Tibial nerve (tissue), 4 donors: ENCODE measurements around the gene MDK. TPM values are rescaled to one million over a fixed set of nuclear protein-coding genes. Genes with fewer than 3 reads are reported as not detected.

Experiments
- DNase-seq, 2 donors: peaks; one replicate each; pipeline ENCODE4 v3.0.0-alpha.2; 2019; ENCODE audit warnings: low spot score in 2 of 2
- H3K27ac ChIP-seq, 4 donors: fragments of 200-600 bp; sonication (generic) in 3 of 4; one replicate each; pipeline ENCODE4 v1.5.1; 2017 to 2019; ENCODE audit warnings: mild to moderate bottlenecking in 1 of 4
- H3K27me3 ChIP-seq, 2 donors: fragments of 200-600 bp; sonication (generic) in 1 of 2; one replicate each; pipeline versions ENCODE4 v1.5.1 to v1.6.0; 2017 to 2019
- H3K36me3 ChIP-seq, 3 donors: fragments of 200-600 bp; sonication (generic); one replicate each; pipeline ENCODE4 v1.5.1; 2018 to 2019
- H3K4me1 ChIP-seq, 4 donors: fragments of 200-600 bp; sonication (generic) in 3 of 4; one replicate each; pipeline ENCODE4 v1.5.1; 2017 to 2019
- H3K4me3 ChIP-seq, 4 donors: fragments of 200-600 bp; sonication (generic) in 3 of 4; one replicate each; pipeline ENCODE4 v1.5.1; 2017 to 2019; ENCODE audit warnings: mild to moderate bottlenecking in 1 of 4, moderate library complexity in 1 of 4
- H3K9me3 ChIP-seq, 4 donors: fragments of 200-600 bp; sonication (generic) in 3 of 4; one replicate each; pipeline ENCODE4 v1.5.1; 2017 to 2019
- CTCF ChIP-seq, 5 experiments: fragments of 200-600 bp in 3 of 5; fragments of 450-650 bp in 2 of 5; sonication (generic) in 3 of 5; IDR thresholded peaks; one replicate each; pipeline ENCODE4 v1.5.1; 2016 to 2019; ENCODE audit warnings: antibody characterized with exemption in 5 of 5, mild to moderate bottlenecking in 3 of 5, moderate library complexity in 2 of 5
- EP300 ChIP-seq, 2 donors: sonication (generic); formaldehyde crosslinking; IDR thresholded peaks; one replicate each; pipeline ENCODE4 v1.6.1; 2017; ENCODE audit warnings: antibody characterized with exemption in 2 of 2, mild to moderate bottlenecking in 1 of 2
- POLR2A ChIP-seq, 2 donors: fragments of 450-650 bp; IDR thresholded peaks; one replicate each; pipeline ENCODE4 v1.6.1; 2017; ENCODE audit warnings: antibody characterized with exemption in 2 of 2, mild to moderate bottlenecking in 2 of 2, moderate library complexity in 2 of 2
- WGBS, 2 donors: methylation state at CpG; one replicate each; pipeline ENCODE4 v1.1.5; 2018; 5-methylcytosine and 5-hydroxymethylcytosine counted together
- total RNA-seq, 4 donors: library from RNA; depleted of rRNA; stranded (reverse); fragments of >200 nt; gene quantifications; one replicate each; pipeline ENCODE4 v1.1.0, GENCODE V29; 2016

Gene MDK
- total RNA-seq, 4 donors from 2014 or later: 48.1 to 107 (median 57.3) TPM

GRCh38 chr11:46380340-46381047, 975 bp upstream of the MDK start:
- Histone ChIP-seq H3K9me3 (no peaks in the 10 kb centered on the region), H3K27ac (peak overlapping the region; percentile 70 to 97 (median 90)), H3K27me3 (peaks cover 0 to 6% of the 10 kb centered on the region in 2 donors), H3K4me3 (peak overlapping the region; percentile 57 to 79 (median 68)), H3K4me1 (peaks cover 0 to 35% (median 16%) of the 10 kb centered on the region in 4 donors), H3K36me3 (peaks cover 0 to 33% (median 9%) of the 10 kb centered on the region in 3 donors)
- WGBS, 2 donors: 0 to 1% methylated on average over 26 to 34 of the region's 45 CpGs
- peak; percentile 37 to 43 for DNase-seq
- no peak for TF ChIP-seq CTCF (IDR thresholded peaks at IDR 0.05)
- no peak for TF ChIP-seq POLR2A (IDR thresholded peaks at IDR 0.05)
- peak in 1 of 2 donors; percentile 28 for TF ChIP-seq EP300 (IDR thresholded peaks at IDR 0.05)

GRCh38 chr11:46381819-46382645, 563 bp downstream of the MDK start:
- WGBS, 2 donors: 2 to 3% methylated on average over 31 to 48 of the region's 66 CpGs
- peaks cover 0 to 35% (median 16%) of the 10 kb centered on the region in 4 donors for H3K4me1 ChIP-seq
- H3K27ac ChIP-seq: peak overlapping the region; percentile 8 to 97 (median 90)
- H3K9me3 ChIP-seq: no peaks in the 10 kb centered on the region
- H3K36me3 ChIP-seq: peaks cover 0 to 18% (median 0%) of the 10 kb centered on the region in 3 donors
- no peak for DNase-seq
- H3K27me3 ChIP-seq: peaks cover 0 to 20% of the 10 kb centered on the region in 2 donors
- no peak for TF ChIP-seq CTCF (IDR thresholded peaks at IDR 0.05)
- TF ChIP-seq POLR2A (IDR thresholded peaks at IDR 0.05): no peak
- TF ChIP-seq EP300 (IDR thresholded peaks at IDR 0.05): no peak
- peak overlapping the region; percentile 57 to 79 (median 68) for H3K4me3 ChIP-seq

- H3K27ac ChIP-seq: peak overlapping the region in 1 of 4 donors; percentile 97
- peaks cover 0 to 38% (median 16%) of the 10 kb centered on the region in 4 donors for H3K4me1 ChIP-seq
- peaks cover 0 to 28% of the 10 kb centered on the region in 2 donors for H3K27me3 ChIP-seq
- TF ChIP-seq POLR2A (IDR thresholded peaks at IDR 0.05) (no peak), EP300 (IDR thresholded peaks at IDR 0.05) (no peak), CTCF (IDR thresholded peaks at IDR 0.05) (peak in 4 of 5 experiments; percentile 26 to 50 (median 41))
- H3K36me3 ChIP-seq: peaks cover 0 to 10% (median 0%) of the 10 kb centered on the region in 3 donors
- DNase-seq: no peak
- H3K9me3 ChIP-seq: no peaks in the 10 kb centered on the region
- 39 to 41% methylated on average over 17 to 18 of the region's 18 CpGs for whole genome bisulfite sequencing, 2 donors
- H3K4me3 ChIP-seq: peak overlapping the region in 3 of 4 donors; percentile 59 to 79 (median 77)
Observed at GRCh38 chr11:46382646-46383403, 1.4 kb downstream of the MDK start.

GRCh38 chr11:46383404-46383758, 1.9 kb downstream of the MDK start:
- Histone ChIP-seq H3K27ac (no peak overlapping the region), H3K4me3 (no peak overlapping the region), H3K4me1 (peaks cover 0 to 43% (median 16%) of the 10 kb centered on the region in 4 donors), H3K27me3 (peaks cover 0 to 33% of the 10 kb centered on the region in 2 donors), H3K9me3 (no peaks in the 10 kb centered on the region), H3K36me3 (peaks cover 0 to 4% (median 0%) of the 10 kb centered on the region in 3 donors)
- no peak for DNase-seq
- TF ChIP-seq EP300 (IDR thresholded peaks at IDR 0.05) (no peak), CTCF (IDR thresholded peaks at IDR 0.05) (peak in 1 of 5 experiments; percentile 1)
- WGBS, 2 donors: 59 to 72% methylated on average over 7 of the region's 7 CpGs
